Type B pancreatic cell (in vitro differentiated cells): ENCODE results near the gene ANKRD53. TPM values are rescaled to one million over a fixed set of nuclear protein-coding genes. Genes with fewer than 3 reads are reported as not detected.

Experiments
- DNase-seq: peaks from one replicate; pipeline ENCODE4 v3.0.0; 2021; ENCODE audit warnings: mixed read lengths; ENCODE audit not compliant: unreplicated experiment; ENCODE audit errors: extremely low spot score
- H3K27ac Mint-ChIP-seq: 2 replicates; pipeline ENCODE4 v1.8.0; 2021; ENCODE audit warnings: mild to moderate bottlenecking, mixed read lengths
- H3K27me3 Mint-ChIP-seq: 2 replicates; pipeline ENCODE4 v1.8.0; 2021; ENCODE audit warnings: mixed read lengths
- H3K36me3 Mint-ChIP-seq: 2 replicates; pipeline ENCODE4 v1.8.0; 2021; ENCODE audit warnings: mixed read lengths
- H3K4me1 Mint-ChIP-seq: one replicate; pipeline ENCODE4 v1.8.0; 2021; ENCODE audit warnings: mixed read lengths; ENCODE audit not compliant: unreplicated experiment
- H3K4me3 Mint-ChIP-seq: 2 replicates; pipeline ENCODE4 v1.8.0; 2021; ENCODE audit warnings: mild to moderate bottlenecking, mixed read lengths
- H3K9me3 Mint-ChIP-seq: 2 replicates; pipeline ENCODE4 v1.8.0; 2021; ENCODE audit warnings: mixed read lengths
- total RNA-seq: library from RNA; stranded (reverse); gene quantifications from 2 replicates; pipeline ENCODE4 v1.2.1, GENCODE V29; 2021; ENCODE audit warnings: low replicate concordance
- TF ChIP-seq, protein P1 (sequence below): fragments of 200-600 bp; sonication (generic); conservative IDR thresholded peaks from 2 replicates; pipeline ENCODE4 v1.5.0; 2021; ENCODE audit warnings: antibody characterized with exemption, mild to moderate bottlenecking

The ANKRD53 gene
- total RNA-seq, 1 donor from 2014 or later = 0.72 TPM

DNA sequence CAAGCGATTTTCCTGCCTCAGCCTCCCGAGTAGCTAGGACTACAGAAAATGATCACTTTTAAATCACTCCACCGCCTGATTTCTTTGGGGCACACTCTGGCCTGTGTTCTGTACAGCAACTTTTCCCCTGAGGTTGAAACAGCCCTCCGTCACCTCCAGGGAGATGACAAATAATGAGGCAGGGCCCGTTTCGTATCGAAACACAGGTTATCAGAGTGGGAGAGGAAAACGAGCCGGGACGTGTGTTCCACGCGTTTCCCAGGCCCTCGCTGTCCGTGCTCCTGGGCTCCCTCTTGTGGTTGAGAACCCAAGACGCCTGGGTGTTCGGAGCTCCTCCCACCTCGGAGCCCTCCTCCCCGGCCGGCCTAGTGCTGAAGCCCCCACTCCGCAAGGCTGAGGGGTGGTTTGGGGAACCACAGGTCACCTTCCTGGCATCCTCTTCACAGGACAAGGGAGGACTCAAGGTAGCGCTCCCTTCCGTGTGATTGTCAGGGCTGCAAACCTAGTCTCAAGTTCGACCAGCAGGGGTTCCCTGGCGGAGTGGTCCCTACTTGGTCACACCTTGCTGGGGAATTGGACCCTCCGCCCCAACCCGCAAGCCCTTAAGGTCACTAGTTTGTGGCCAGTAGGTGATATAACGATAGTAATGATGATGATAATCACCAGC, 30.0 kb upstream of the ANKRD53 start:
- Mint-ChIP-seq H3K27me3 (peaks cover 63% of the 10 kb centered on the region), H3K4me3 (peak overlapping the region; percentile 78)

DNA sequence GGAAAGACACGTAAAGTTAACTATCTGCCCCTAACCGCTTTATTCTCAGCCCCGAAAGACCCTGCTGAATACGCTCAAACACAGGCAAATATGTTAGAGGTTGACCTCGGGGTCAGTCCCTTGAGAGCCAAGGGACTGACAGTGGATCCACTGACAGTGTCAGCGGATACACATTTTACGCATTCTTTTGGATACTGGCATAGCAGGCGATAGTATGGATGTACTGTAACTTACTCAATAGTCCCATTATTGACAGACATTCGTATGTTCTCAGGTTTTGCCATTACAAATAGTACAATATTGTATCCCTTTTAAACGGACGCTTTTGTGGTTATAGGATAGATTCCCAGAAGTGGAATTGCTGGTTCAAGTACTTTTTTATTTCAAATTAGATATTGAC, 29.3 kb upstream of the ANKRD53 start:
- H3K27ac Mint-ChIP-seq = no peak overlapping the region
- no peaks in the 10 kb centered on the region for H3K9me3 Mint-ChIP-seq
- TF ChIP-seq, protein P1, sequence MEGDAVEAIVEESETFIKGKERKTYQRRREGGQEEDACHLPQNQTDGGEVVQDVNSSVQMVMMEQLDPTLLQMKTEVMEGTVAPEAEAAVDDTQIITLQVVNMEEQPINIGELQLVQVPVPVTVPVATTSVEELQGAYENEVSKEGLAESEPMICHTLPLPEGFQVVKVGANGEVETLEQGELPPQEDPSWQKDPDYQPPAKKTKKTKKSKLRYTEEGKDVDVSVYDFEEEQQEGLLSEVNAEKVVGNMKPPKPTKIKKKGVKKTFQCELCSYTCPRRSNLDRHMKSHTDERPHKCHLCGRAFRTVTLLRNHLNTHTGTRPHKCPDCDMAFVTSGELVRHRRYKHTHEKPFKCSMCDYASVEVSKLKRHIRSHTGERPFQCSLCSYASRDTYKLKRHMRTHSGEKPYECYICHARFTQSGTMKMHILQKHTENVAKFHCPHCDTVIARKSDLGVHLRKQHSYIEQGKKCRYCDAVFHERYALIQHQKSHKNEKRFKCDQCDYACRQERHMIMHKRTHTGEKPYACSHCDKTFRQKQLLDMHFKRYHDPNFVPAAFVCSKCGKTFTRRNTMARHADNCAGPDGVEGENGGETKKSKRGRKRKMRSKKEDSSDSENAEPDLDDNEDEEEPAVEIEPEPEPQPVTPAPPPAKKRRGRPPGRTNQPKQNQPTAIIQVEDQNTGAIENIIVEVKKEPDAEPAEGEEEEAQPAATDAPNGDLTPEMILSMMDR = no peak
- H3K27me3 Mint-ChIP-seq = peaks cover 65% of the 10 kb centered on the region
- DNase-seq = peak; percentile 2
- H3K4me1 Mint-ChIP-seq = peaks cover 10% of the 10 kb centered on the region
- H3K4me3 Mint-ChIP-seq = no peak overlapping the region
- H3K36me3 Mint-ChIP-seq = no peaks in the 10 kb centered on the region

More for the DNA sequence above, 30.0 kb upstream of the ANKRD53 start:
- TF ChIP-seq, protein P1 = peak; percentile 93
- H3K27ac Mint-ChIP-seq = no peak overlapping the region
- H3K9me3 Mint-ChIP-seq = no peaks in the 10 kb centered on the region
- no peaks in the 10 kb centered on the region for H3K36me3 Mint-ChIP-seq
- DNase-seq = peak; percentile 81
- peaks cover 15% of the 10 kb centered on the region for H3K4me1 Mint-ChIP-seq

DNA sequence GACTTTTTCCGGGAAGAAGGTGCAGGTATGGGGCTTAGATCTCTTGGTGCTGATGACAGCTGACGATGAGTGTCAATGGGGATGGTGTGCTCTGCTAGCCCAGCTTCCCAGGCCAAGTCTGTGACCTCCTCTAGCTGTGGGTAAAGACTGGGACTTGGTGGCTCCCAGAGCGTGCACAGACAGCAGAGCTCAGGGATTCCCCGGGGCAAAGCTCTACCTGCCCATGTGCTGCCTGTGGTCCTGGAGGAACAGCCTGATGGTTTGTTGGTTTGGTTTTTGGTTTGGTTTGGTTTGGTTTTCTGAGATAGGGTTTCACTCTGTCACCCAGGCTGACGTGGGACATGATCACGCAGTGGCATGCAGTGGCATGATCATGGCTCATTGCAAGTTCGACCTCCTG, 23.5 kb upstream of the ANKRD53 start:
- no peaks in the 10 kb centered on the region for H3K4me1 Mint-ChIP-seq
- H3K9me3 Mint-ChIP-seq = no peaks in the 10 kb centered on the region
- H3K4me3 Mint-ChIP-seq = no peak overlapping the region
- TF ChIP-seq, protein P1 = no peak
- peaks cover 59% of the 10 kb centered on the region for H3K27me3 Mint-ChIP-seq
- no peak overlapping the region for H3K27ac Mint-ChIP-seq
- H3K36me3 Mint-ChIP-seq = no peaks in the 10 kb centered on the region
- no peak for DNase-seq

DNA sequence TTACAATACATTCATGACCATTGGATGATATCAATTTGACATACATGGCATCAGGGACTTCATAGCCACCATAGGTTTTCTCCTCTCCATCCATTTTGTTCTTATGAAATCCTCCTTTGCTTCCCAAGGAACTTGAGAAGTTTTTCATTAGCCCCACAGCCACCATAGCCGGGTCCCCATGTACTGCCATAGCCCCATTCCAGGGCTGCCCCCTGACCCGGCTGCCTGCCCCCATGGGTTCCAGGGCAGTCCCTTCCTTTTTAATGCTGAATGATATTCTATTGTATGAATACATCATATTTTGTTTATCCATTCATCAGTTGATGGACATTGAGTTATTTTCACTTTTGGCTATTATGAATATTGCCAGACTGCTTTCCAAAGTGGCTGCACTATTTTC, 22.3 kb upstream of the ANKRD53 start:
- TF ChIP-seq, protein P1 = no peak
- Mint-ChIP-seq H3K9me3 (no peaks in the 10 kb centered on the region), H3K27me3 (peaks cover 61% of the 10 kb centered on the region), H3K4me3 (no peak overlapping the region), H3K4me1 (no peaks in the 10 kb centered on the region), H3K36me3 (no peaks in the 10 kb centered on the region), H3K27ac (no peak overlapping the region)
- no peak for DNase-seq

DNA sequence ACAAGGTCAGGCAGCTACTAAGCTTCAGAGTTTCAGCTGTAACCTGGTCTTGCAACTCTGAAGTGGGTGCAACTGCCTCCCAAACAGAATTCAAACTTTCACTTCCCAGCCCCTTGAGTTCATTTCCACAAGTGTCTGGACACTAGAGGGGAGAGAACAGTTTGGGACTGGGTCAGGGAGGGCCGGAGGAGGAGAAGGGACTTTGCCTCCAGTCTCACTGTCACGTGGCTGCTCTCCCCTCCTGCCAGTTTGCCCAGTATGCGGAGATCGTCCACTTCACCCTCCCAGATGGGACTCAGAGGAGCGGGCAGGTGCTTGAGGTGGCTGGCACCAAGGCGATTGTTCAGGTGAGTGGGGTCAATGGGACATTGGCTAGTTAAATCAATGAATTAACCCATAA, 20.6 kb upstream of the ANKRD53 start:
- Mint-ChIP-seq H3K9me3 (no peaks in the 10 kb centered on the region), H3K27ac (no peak overlapping the region), H3K27me3 (peaks cover 56% of the 10 kb centered on the region), H3K4me3 (no peak overlapping the region), H3K4me1 (no peaks in the 10 kb centered on the region), H3K36me3 (no peaks in the 10 kb centered on the region)
- TF ChIP-seq, protein P1 = no peak
- no peak for DNase-seq
